Mesodermal cell (in vitro differentiated cells): ENCODE results near the gene NRTN.

Source experiments
- H3K27ac ChIP-seq: 2 replicates; pipeline ENCODE4 v1.7.0; 2013; ENCODE audit warnings: mild to moderate bottlenecking, low read depth, low read length, moderate library complexity; ENCODE audit not compliant: severe bottlenecking
- H3K36me3 ChIP-seq: 2 replicates; pipeline ENCODE4 v1.7.1; 2013; ENCODE audit warnings: mild to moderate bottlenecking, low read length, moderate library complexity; ENCODE audit not compliant: control insufficient read depth, insufficient read depth
- H3K4me1 ChIP-seq: one replicate; pipeline ENCODE4 v1.7.1; 2013; ENCODE audit warnings: mild to moderate bottlenecking, low read length; ENCODE audit not compliant: insufficient read depth, control insufficient read depth, poor library complexity, severe bottlenecking
- H3K4me3 ChIP-seq: 2 replicates; pipeline ENCODE4 v1.7.0; 2013; ENCODE audit warnings: low read length, control low read depth, mild to moderate bottlenecking; ENCODE audit not compliant: insufficient read depth, poor library complexity, severe bottlenecking; ENCODE audit errors: extremely low read depth
- H3K9me3 ChIP-seq: 2 replicates; pipeline ENCODE4 v1.7.1; 2013; ENCODE audit warnings: mild to moderate bottlenecking, low read length, moderate library complexity; ENCODE audit not compliant: control insufficient read depth
- WGBS, 2 experiments: methylation state at CpG; one replicate each; pipeline ENCODE4 v1.1.5; 2013; ENCODE audit warnings: missing lambda C conversion rate in 2 of 2; ENCODE audit not compliant: insufficient coverage in 2 of 2; 5-methylcytosine and 5-hydroxymethylcytosine counted together

NRTN gene

GRCh38 chr19:5782322-5782721 lies 22.5 kb upstream of the NRTN start:
- 92 to 95% methylated on average over 6 to 7 of the region's 9 CpGs for WGBS, 2 experiments
- no peaks in the 10 kb centered on the region for H3K4me1 ChIP-seq
- H3K36me3 ChIP-seq = peaks cover 39% of the 10 kb centered on the region
- no peak overlapping the region for H3K27ac ChIP-seq
- no peaks in the 10 kb centered on the region for H3K9me3 ChIP-seq
- H3K4me3 ChIP-seq = no peak overlapping the region

DNA sequence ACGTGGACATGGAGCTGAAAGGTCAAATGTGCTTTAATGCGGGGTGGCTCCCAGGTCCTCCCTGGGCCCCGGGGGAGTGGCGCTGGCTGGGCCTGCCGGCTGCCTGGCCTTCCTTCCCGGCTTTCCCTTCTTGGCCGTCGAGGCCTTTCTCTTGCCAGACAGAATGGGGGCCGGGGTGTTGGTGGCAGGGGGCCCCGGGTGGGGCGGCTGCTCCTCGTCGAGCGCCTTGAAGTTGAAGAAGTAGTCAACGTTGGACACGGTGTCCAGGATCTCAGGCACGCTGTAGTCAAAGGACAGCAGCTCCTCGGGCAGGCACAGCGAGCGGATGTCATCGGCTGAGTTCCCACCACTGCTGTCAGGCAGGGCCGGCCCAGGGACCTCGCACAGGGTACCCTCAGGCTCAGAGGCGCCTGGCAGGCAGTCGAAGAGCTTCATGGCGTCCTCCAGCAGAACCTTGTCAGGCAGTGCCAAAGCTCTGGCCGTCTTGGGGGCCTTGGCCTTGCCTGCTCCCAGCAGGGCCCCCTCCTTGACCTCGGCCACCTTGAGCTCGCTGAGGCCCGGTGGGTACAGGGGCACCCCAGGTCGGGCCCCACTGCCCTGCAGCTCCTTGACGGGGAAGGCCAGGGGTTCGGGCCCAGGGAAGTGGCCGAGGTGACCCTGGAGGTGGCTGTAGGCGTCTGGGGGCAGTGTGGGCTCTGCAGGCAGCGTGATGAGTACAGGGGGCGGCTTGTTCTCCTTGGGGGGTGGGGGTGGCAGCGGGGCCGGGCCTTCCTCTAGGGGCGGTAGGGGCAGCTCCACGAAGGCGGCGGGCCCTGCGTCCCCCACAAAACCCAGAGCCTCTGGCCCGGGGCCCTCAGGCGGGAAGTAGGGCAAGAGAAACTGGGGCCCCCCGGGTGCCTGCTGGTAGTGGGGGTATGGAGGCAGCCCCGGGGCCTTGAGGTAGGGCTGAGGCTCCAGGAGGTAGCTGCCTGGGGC lies 21.6 kb upstream of the NRTN start:
- H3K36me3 ChIP-seq = peaks cover 48% of the 10 kb centered on the region
- H3K4me1 ChIP-seq = no peaks in the 10 kb centered on the region
- 94 to 95% methylated on average over 37 to 41 of the region's 48 CpGs for WGBS, 2 experiments
- no peak overlapping the region for H3K27ac ChIP-seq
- no peaks in the 10 kb centered on the region for H3K9me3 ChIP-seq
- H3K4me3 ChIP-seq = no peak overlapping the region

- Histone ChIP-seq H3K9me3 (no peaks in the 10 kb centered on the region), H3K27ac (no peak within 1 kb of the TSS), H3K4me3 (no peak within 1 kb of the TSS), H3K36me3 (peaks cover 63% of the 10 kb centered on the region), H3K4me1 (no peaks in the 10 kb centered on the region)
- 94 to 98% methylated on average over 7 to 9 of the region's 15 CpGs for WGBS, 2 experiments
Measured at GRCh38 chr19:5784581-5785147, 20.2 kb upstream of the NRTN start, which contains the start of gene PRR22. Gene PRR22 (minus strand): TSS chr19:5784746. CDS start chr19:5784660, 86 bp downstream.

GRCh38 chr19:5785423-5785822 lies 19.4 kb upstream of the NRTN start:
- Histone ChIP-seq H3K9me3 (no peaks in the 10 kb centered on the region), H3K27ac (no peak overlapping the region), H3K36me3 (peaks cover 67% of the 10 kb centered on the region), H3K4me3 (no peak overlapping the region), H3K4me1 (no peaks in the 10 kb centered on the region)
- WGBS, 2 experiments = 96 to 98% methylated on average over 35 to 37 of the region's 37 CpGs

GRCh38 chr19:5786593-5787408 lies 18.1 kb upstream of the NRTN start:
- no peak overlapping the region for H3K4me3 ChIP-seq
- H3K36me3 ChIP-seq = peaks cover 67% of the 10 kb centered on the region
- 94 to 96% methylated on average over 39 to 41 of the region's 44 CpGs for WGBS, 2 experiments

GRCh38 chr19:5787409-5788182 lies 17.3 kb upstream of the NRTN start:
- H3K9me3 ChIP-seq = no peaks in the 10 kb centered on the region
- WGBS, 2 experiments = 92 to 98% methylated on average over 21 to 38 of the region's 39 CpGs
- H3K27ac ChIP-seq = no peak overlapping the region
- peaks cover 67% of the 10 kb centered on the region for H3K36me3 ChIP-seq
- H3K4me1 ChIP-seq = no peaks in the 10 kb centered on the region
- no peak overlapping the region for H3K4me3 ChIP-seq

More at GRCh38 chr19:5786593-5787408, 18.1 kb upstream of the NRTN start:
- H3K27ac ChIP-seq = no peak overlapping the region
- H3K4me1 ChIP-seq = no peaks in the 10 kb centered on the region
- no peaks in the 10 kb centered on the region for H3K9me3 ChIP-seq

- Histone ChIP-seq H3K4me3 (no peak overlapping the region), H3K36me3 (peaks cover 62% of the 10 kb centered on the region), H3K27ac (no peak overlapping the region), H3K9me3 (no peaks in the 10 kb centered on the region), H3K4me1 (no peaks in the 10 kb centered on the region)
- WGBS, 2 experiments = 88 to 100% methylated on average over 5 of the region's 5 CpGs
Measured at GRCh38 chr19:5788422-5788821, 16.4 kb upstream of the NRTN start.

- H3K4me3 ChIP-seq = no peak overlapping the region
- H3K9me3 ChIP-seq = no peaks in the 10 kb centered on the region
- H3K36me3 ChIP-seq = peaks cover 57% of the 10 kb centered on the region
- 96 to 99% methylated on average over 39 of the region's 39 CpGs for whole genome bisulfite sequencing, 2 experiments
- H3K4me1 ChIP-seq = no peaks in the 10 kb centered on the region
- H3K27ac ChIP-seq = no peak overlapping the region
Measured at GRCh38 chr19:5789351-5789761, 15.5 kb upstream of the NRTN start.

GRCh38 chr19:5789886-5790558 lies 14.8 kb upstream of the NRTN start:
- 81 to 87% methylated on average over 25 to 26 of the region's 26 CpGs for WGBS, 2 experiments
- no peak overlapping the region for H3K27ac ChIP-seq
- H3K36me3 ChIP-seq = peaks cover 50% of the 10 kb centered on the region

More at GRCh38 chr19:5789886-5790558, 14.8 kb upstream of the NRTN start:
- Histone ChIP-seq H3K4me3 (peak overlapping the region; percentile 86), H3K9me3 (no peaks in the 10 kb centered on the region), H3K4me1 (no peaks in the 10 kb centered on the region)
